CD1c-positive myeloid dendritic cell (primary cell): Measurements from ENCODE around the gene KREMEN2.
"Not testable (repeated sequence)": the region's sequence is repeated elsewhere in the genome, so short reads cannot be mapped to it uniquely, and the experiment has no call there.

ENCODE experiments used
- DNase-seq: peaks from one replicate; pipeline ENCODE4 v3.0.0-alpha.2; 2016; ENCODE audit errors: extremely low spot score

Gene KREMEN2

GRCh38 chr16:2963723-2964474, at the start of gene KREMEN2:
KREMEN2 (plus strand) TSS chr16:2964275; CDS start chr16:2964521, 246 bp downstream.
- peak; percentile 67 for DNase-seq

- DNase-seq: no peak
These were observed 48.7 kb upstream of the KREMEN2 start for GRCh38 chr16:2915196-2915929.

GRCh38 chr16:2919511-2920255, 44.4 kb upstream of the KREMEN2 start:
- DNase-seq: peak; percentile 85

- DNase-seq: no peak
These were observed 40.6 kb upstream of the KREMEN2 start for GRCh38 chr16:2923481-2923880.

GRCh38 chr16:2924901-2925755, 38.9 kb upstream of the KREMEN2 start:
- DNase-seq: no peak

- DNase-seq: no peak
These were observed 38.0 kb upstream of the KREMEN2 start for GRCh38 chr16:2925951-2926649.

GRCh38 chr16:2926650-2926999, 37.5 kb upstream of the KREMEN2 start:
- no peak for DNase-seq

- peak; percentile 95 for DNase-seq
These were observed 36.9 kb upstream of the KREMEN2 start for GRCh38 chr16:2927010-2927646.

- DNase-seq: not testable (repeated sequence)
These were observed 35.9 kb upstream of the KREMEN2 start for GRCh38 chr16:2928151-2928550.

- DNase-seq: no peak
These were observed 35.3 kb upstream of the KREMEN2 start for GRCh38 chr16:2928796-2929195.

- no peak for DNase-seq
These were observed 34.4 kb upstream of the KREMEN2 start for GRCh38 chr16:2929693-2930092.

GRCh38 chr16:2930236-2930635, 33.8 kb upstream of the KREMEN2 start:
- DNase-seq: no peak

GRCh38 chr16:2931231-2931914, 32.7 kb upstream of the KREMEN2 start:
- DNase-seq: not testable (repeated sequence)

GRCh38 chr16:2933136-2933535, 30.9 kb upstream of the KREMEN2 start:
- DNase-seq: no peak

GRCh38 chr16:2933701-2934100, 30.4 kb upstream of the KREMEN2 start:
- no peak for DNase-seq

GRCh38 chr16:2934450-2934849, 29.6 kb upstream of the KREMEN2 start:
- no peak for DNase-seq

- no peak for DNase-seq
These were observed 27.6 kb upstream of the KREMEN2 start for GRCh38 chr16:2936436-2937011.

GRCh38 chr16:2937170-2937569, 26.9 kb upstream of the KREMEN2 start:
- DNase-seq: no peak

- DNase-seq: no peak
These were observed 25.9 kb upstream of the KREMEN2 start for GRCh38 chr16:2938206-2938605.

GRCh38 chr16:2939968-2940367, 24.1 kb upstream of the KREMEN2 start:
- DNase-seq: no peak
